HG03196 (cell line): ENCODE results near the gene PWWP3B.
"Not testable (repeated sequence)": the region's sequence is repeated elsewhere in the genome, so short reads cannot be mapped to it uniquely, and the experiment has no call there.

ENCODE experiments used
- ATAC-seq: cut with Tn5 transposase; IDR thresholded peaks from one replicate; pipeline ENCODE4 v1.9.1; 2021; ENCODE audit not compliant: unreplicated experiment

Gene PWWP3B

DNA sequence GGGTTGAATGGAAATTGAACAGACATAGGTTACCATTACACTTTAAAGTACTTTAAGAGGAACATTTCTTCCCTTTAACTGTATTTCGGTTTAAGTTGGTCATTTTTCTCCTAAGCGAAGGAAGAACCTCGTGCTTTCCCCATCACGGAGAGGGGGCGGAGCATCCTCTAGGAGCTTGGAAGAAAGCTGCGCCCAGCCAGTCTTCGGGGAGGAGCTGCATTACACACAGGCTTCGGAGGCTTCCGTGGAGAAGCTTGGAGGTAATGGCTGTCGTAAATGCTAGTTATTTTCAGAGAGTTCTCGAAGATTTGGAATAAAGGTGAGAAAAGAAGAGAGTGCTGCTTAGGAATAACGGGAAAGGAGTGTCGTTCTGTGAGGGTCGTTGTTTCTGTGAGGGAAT, at the start of gene PWWP3B:
Gene PWWP3B, plus strand, starts transcription at position 199 of the 400 bp plus-strand sequence. CDS start 37,128 bp downstream, outside the sequence.
- no peak for ATAC-seq

DNA sequence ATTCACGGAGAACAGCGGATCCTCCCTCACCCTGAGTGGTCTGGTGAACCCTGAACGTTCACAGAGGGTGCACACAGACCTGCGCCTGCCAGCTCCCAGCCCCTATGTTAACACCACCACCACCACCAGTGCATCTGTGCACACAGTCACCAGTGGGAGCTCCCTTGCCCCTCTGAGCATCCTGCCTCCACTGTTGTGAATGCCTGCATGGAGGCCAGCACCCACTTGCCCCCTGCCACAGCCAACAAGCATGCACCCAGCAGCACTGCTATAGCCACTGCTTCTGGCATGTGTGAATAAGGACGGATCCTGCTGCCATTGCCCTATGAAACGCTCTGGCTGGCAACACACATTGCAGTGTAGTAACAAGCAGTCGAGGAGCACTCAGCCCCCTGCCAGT, 29.1 kb upstream of the PWWP3B start:
- no peak for ATAC-seq

- ATAC-seq, result no peak
These were observed 23.1 kb upstream of the PWWP3B start for GRCh38 chrX:106144755-106145639.

DNA sequence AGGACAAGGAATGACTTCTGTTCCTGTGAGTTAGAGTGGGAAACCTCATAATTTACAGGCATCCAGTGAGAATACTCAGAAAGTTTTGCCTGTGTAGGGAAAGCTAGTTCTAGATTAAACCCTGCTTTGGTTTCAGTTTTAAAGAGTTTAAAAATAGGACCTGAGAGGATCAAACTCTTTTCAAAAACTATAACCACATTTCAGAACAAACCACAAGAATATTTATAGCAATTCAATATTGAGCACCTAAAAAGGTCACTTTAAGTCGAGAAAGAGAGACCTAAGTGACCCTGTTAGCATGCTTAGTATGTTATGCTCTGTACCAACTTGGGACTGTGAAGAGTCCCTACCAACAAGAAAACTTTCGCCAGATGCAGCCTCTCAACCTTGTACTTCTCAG, 17.4 kb upstream of the PWWP3B start:
- no peak for ATAC-seq

GRCh38 chrX:106159861-106160282, 8.2 kb upstream of the PWWP3B start:
- no peak for ATAC-seq

DNA sequence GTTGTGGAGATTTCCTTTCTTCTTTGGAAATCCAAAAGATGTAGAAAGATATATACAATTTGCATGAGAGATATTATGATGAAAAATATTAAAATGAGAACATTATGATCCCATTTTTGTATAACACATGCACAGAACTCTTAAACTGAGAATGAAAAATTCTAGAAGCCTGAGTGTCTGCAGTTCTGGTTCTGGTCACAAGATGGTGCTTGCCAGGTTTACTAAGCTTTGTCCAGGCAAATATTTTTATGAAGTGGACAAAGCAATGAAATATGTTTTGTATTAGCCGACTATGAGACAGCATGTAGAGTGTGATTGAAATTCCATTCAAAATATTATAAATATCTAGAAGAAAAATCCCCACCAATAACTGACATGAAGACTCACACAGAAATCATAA, 2.2 kb downstream of the PWWP3B start:
- no peak for ATAC-seq

DNA sequence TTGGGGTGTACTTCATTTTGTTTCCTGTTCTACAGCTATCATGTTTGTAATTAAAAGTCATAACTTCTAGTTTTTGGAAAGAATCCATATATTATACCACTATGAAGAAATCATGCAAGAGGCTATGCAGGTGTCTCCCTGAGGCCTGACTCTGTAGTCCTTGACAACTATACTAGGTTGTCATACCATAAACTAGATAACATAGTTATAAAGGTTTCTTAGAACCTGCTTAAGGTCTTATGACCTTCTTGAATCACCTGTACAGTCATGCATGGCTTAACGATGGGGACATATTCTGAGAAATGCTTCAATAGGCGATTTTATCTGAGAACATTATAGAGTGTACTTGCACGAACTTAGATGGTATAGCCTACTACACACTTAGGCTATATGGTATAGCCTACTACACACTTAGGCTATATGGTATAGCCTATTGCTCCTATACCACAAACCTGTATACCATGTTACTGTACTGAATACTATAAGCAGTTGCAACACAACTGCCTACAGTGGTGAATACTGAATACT, 3.3 kb downstream of the PWWP3B start:
- no peak for ATAC-seq

- no peak for ATAC-seq
These were observed 9.2 kb downstream of the PWWP3B start for GRCh38 chrX:106177106-106177981.

- no peak for ATAC-seq
These were observed 9.8 kb downstream of the PWWP3B start for GRCh38 chrX:106177982-106178321.

GRCh38 chrX:106178826-106179225, 10.7 kb downstream of the PWWP3B start:
- ATAC-seq, result no peak

DNA sequence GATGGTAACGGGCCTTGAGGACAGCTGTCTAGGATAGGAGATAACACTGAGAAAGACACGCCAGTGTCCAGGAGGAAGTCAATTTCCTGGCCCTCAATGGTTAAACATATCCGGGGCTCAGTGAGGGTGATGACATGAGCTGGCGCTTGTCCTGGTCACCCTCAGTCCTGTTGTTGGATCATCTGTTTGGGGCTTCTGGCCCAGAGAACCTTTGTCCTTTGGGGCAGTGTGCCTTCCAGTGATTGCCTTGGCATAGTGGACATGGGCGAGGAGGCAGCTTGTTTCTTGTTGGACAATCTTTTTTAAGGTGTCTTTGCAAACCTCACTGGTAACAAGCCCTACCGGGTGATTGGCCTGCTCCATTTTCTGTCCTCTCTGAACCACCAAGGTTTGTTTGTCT, 15.6 kb downstream of the PWWP3B start:
- not testable (repeated sequence) for ATAC-seq

GRCh38 chrX:106201502-106202178, 33.5 kb downstream of the PWWP3B start:
- no peak for ATAC-seq

DNA sequence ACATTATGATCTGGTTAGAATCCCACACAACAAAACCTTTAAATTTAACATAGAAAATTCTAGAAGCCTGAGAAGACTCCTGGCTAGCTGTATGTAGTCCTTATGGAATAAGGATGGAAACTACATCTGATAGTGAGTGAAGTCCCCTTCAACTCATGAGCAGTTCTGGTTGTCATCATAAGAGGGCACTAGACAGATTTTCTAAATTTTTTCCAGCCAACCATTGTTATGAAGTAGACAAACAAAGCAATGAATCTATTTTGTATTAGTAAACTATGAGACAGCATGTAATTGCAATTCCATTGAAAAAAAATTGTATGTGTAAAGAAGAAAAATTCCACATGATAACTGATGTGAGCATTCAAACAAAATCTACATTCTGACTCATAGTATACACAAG, 35.2 kb downstream of the PWWP3B start:
- no peak for ATAC-seq

- ATAC-seq, result no peak
These were observed 40.0 kb downstream of the PWWP3B start for GRCh38 chrX:106208154-106208553.
